BLaER1 (cell line): Measurements from ENCODE around the gene PDE4A.
"Not testable (repeated sequence)": the region's sequence is repeated elsewhere in the genome, so short reads cannot be mapped to it uniquely, and the experiment has no call there.

Experiments
- H3K27ac ChIP-seq: shearing (Covaris generic); formaldehyde crosslinking; 2 replicates; pipeline ENCODE4 v1.8.1; 2022
- H3K27me3 ChIP-seq: shearing (Covaris generic); formaldehyde crosslinking; 2 replicates; pipeline ENCODE4 v1.8.1; 2022
- H3K36me3 ChIP-seq: shearing (Covaris generic); formaldehyde crosslinking; 2 replicates; pipeline ENCODE4 v1.8.1; 2022
- H3K4me1 ChIP-seq: shearing (Covaris generic); formaldehyde crosslinking; 2 replicates; pipeline ENCODE4 v1.8.1; 2022
- H3K4me2 ChIP-seq: shearing (Covaris generic); formaldehyde crosslinking; 2 replicates; pipeline ENCODE4 v1.8.1; 2022
- H3K4me3 ChIP-seq: shearing (Covaris generic); formaldehyde crosslinking; 2 replicates; pipeline ENCODE4 v1.8.1; 2022
- H3K9ac ChIP-seq: shearing (Covaris generic); formaldehyde crosslinking; 2 replicates; pipeline ENCODE4 v1.8.1; 2022
- H3K9me3 ChIP-seq: shearing (Covaris generic); formaldehyde crosslinking; 2 replicates; pipeline ENCODE4 v1.8.1; 2022
- H4K20me1 ChIP-seq: shearing (Covaris generic); formaldehyde crosslinking; 2 replicates; pipeline ENCODE4 v1.8.1; 2022
- Cebpa-rat ChIP-seq: shearing (Covaris generic); IDR thresholded peaks from 2 replicates; pipeline ENCODE4 v1.8.1; 2022

The PDE4A gene

GRCh38 chr19:10389863-10390262 lies 30.5 kb upstream of the PDE4A start:
- TF ChIP-seq Cebpa-rat: no peak
- Histone ChIP-seq H3K36me3 (peaks cover 57% of the 10 kb centered on the region), H3K4me1 (peaks cover 29% of the 10 kb centered on the region), H3K9me3 (no peaks in the 10 kb centered on the region), H3K4me3 (no peak overlapping the region), H3K27me3 (no peaks in the 10 kb centered on the region), H3K27ac (no peak overlapping the region), H3K4me2 (no peak overlapping the region), H4K20me1 (peaks cover 36% of the 10 kb centered on the region), H3K9ac (no peak overlapping the region)

- H4K20me1 ChIP-seq: peaks cover 42% of the 10 kb centered on the region
- no peak overlapping the region for H3K9ac ChIP-seq
- H3K4me3 ChIP-seq: no peak overlapping the region
- no peak overlapping the region for H3K27ac ChIP-seq
- H3K4me2 ChIP-seq: no peak overlapping the region
- peaks cover 64% of the 10 kb centered on the region for H3K36me3 ChIP-seq
- H3K9me3 ChIP-seq: no peaks in the 10 kb centered on the region
- H3K4me1 ChIP-seq: peaks cover 29% of the 10 kb centered on the region
- no peaks in the 10 kb centered on the region for H3K27me3 ChIP-seq
- TF ChIP-seq Cebpa-rat: no peak
Observed at GRCh38 chr19:10390652-10391286, 29.6 kb upstream of the PDE4A start.

GRCh38 chr19:10392120-10392519 lies 28.2 kb upstream of the PDE4A start:
- Histone ChIP-seq H3K36me3 (peaks cover 78% of the 10 kb centered on the region), H3K4me3 (no peak overlapping the region), H3K4me2 (no peak overlapping the region), H3K27ac (no peak overlapping the region), H3K4me1 (peaks cover 16% of the 10 kb centered on the region), H3K27me3 (no peaks in the 10 kb centered on the region), H4K20me1 (peaks cover 55% of the 10 kb centered on the region), H3K9me3 (no peaks in the 10 kb centered on the region), H3K9ac (no peak overlapping the region)
- TF ChIP-seq Cebpa-rat: no peak

GRCh38 chr19:10393137-10393536 lies 27.2 kb upstream of the PDE4A start:
- no peak overlapping the region for H3K4me2 ChIP-seq
- peaks cover 65% of the 10 kb centered on the region for H4K20me1 ChIP-seq
- no peak overlapping the region for H3K9ac ChIP-seq
- no peaks in the 10 kb centered on the region for H3K27me3 ChIP-seq
- H3K36me3 ChIP-seq: peaks cover 88% of the 10 kb centered on the region
- no peak overlapping the region for H3K4me3 ChIP-seq
- no peaks in the 10 kb centered on the region for H3K9me3 ChIP-seq
- peaks cover 6% of the 10 kb centered on the region; the same call in 1 of the 2 replicates for H3K4me1 ChIP-seq
- TF ChIP-seq Cebpa-rat: no peak
- H3K27ac ChIP-seq: no peak overlapping the region

- TF ChIP-seq Cebpa-rat: no peak
- H3K36me3 ChIP-seq: peaks cover 98% of the 10 kb centered on the region
- no peaks in the 10 kb centered on the region for H3K27me3 ChIP-seq
- H3K27ac ChIP-seq: no peak overlapping the region
- no peak overlapping the region for H3K9ac ChIP-seq
- no peak overlapping the region for H3K4me3 ChIP-seq
- H4K20me1 ChIP-seq: peaks cover 81% of the 10 kb centered on the region
- peaks cover 17% of the 10 kb centered on the region for H3K4me1 ChIP-seq
- no peak overlapping the region for H3K4me2 ChIP-seq
- no peaks in the 10 kb centered on the region for H3K9me3 ChIP-seq
Observed at GRCh38 chr19:10395003-10395402, 25.3 kb upstream of the PDE4A start.

GRCh38 chr19:10395436-10395835 lies 24.9 kb upstream of the PDE4A start:
- no peak for TF ChIP-seq Cebpa-rat
- H3K4me2 ChIP-seq: no peak overlapping the region
- peaks cover 21% of the 10 kb centered on the region for H3K4me1 ChIP-seq
- no peaks in the 10 kb centered on the region for H3K27me3 ChIP-seq
- no peak overlapping the region for H3K27ac ChIP-seq
- no peak overlapping the region for H3K4me3 ChIP-seq
- peaks cover 98% of the 10 kb centered on the region for H3K36me3 ChIP-seq
- H3K9ac ChIP-seq: no peak overlapping the region
- H3K9me3 ChIP-seq: no peaks in the 10 kb centered on the region
- H4K20me1 ChIP-seq: peaks cover 81% of the 10 kb centered on the region

GRCh38 chr19:10395917-10396316 lies 24.4 kb upstream of the PDE4A start:
- Histone ChIP-seq H3K4me2 (no peak overlapping the region), H3K4me3 (no peak overlapping the region), H3K9me3 (no peaks in the 10 kb centered on the region), H3K36me3 (peaks cover 98% of the 10 kb centered on the region), H3K9ac (no peak overlapping the region), H3K27me3 (no peaks in the 10 kb centered on the region), H4K20me1 (peaks cover 81% of the 10 kb centered on the region), H3K4me1 (peaks cover 26% of the 10 kb centered on the region), H3K27ac (no peak overlapping the region)
- no peak for TF ChIP-seq Cebpa-rat

GRCh38 chr19:10398819-10399218 lies 21.5 kb upstream of the PDE4A start:
- Histone ChIP-seq H3K36me3 (peaks cover 73% of the 10 kb centered on the region), H3K9ac (peak overlapping the region; percentile 45; the same call in 1 of the 2 replicates), H3K27me3 (no peaks in the 10 kb centered on the region), H3K4me2 (peak overlapping the region; percentile 97), H3K4me1 (peaks cover 43% of the 10 kb centered on the region), H4K20me1 (peaks cover 86% of the 10 kb centered on the region), H3K9me3 (no peaks in the 10 kb centered on the region), H3K4me3 (no peak overlapping the region), H3K27ac (no peak overlapping the region)
- TF ChIP-seq Cebpa-rat: no peak

GRCh38 chr19:10399340-10399739 lies 21.0 kb upstream of the PDE4A start:
- not testable (repeated sequence) for H3K27ac ChIP-seq, H3K4me3 ChIP-seq, H3K9me3 ChIP-seq, H3K27me3 ChIP-seq
- Histone ChIP-seq H3K9ac (peak overlapping the region; percentile 45; the same call in 1 of the 2 replicates), H3K4me1 (peaks cover 43% of the 10 kb centered on the region), H3K36me3 (peaks cover 68% of the 10 kb centered on the region), H4K20me1 (peaks cover 88% of the 10 kb centered on the region), H3K4me2 (peak overlapping the region; percentile 97)

GRCh38 chr19:10399878-10400277 lies 20.5 kb upstream of the PDE4A start:
- Histone ChIP-seq H3K9ac (peak overlapping the region; percentile 45; the same call in 1 of the 2 replicates), H3K27ac (no peak overlapping the region), H3K4me3 (no peak overlapping the region), H3K4me2 (peak overlapping the region; percentile 97), H3K4me1 (peaks cover 43% of the 10 kb centered on the region), H3K36me3 (peaks cover 62% of the 10 kb centered on the region), H3K9me3 (no peaks in the 10 kb centered on the region), H4K20me1 (peaks cover 85% of the 10 kb centered on the region), H3K27me3 (no peaks in the 10 kb centered on the region)
- no peak for TF ChIP-seq Cebpa-rat
